HEK293T (cell line): ENCODE measurements around the gene PRCD.
A peak's percentile ranks its signal among the peaks of the same experiment; 100 is the strongest.

ENCODE experiments used
- CTCF ChIA-PET: fragments of 350-600 bp; formaldehyde crosslinking; extraction: SDS; loops from one replicate; lab custom pipeline; 2021; ENCODE audit warnings: antibody characterized with exemption, inconsistent platforms; lab: Yijun Ruan, JAX
- POLR2A ChIA-PET: fragments of 350-600 bp; formaldehyde crosslinking; extraction: SDS; loops from one replicate; lab custom pipeline; 2020; ENCODE audit warnings: antibody characterized with exemption, inconsistent platforms; lab: Yijun Ruan, JAX
- DNase-seq: peaks from one replicate; pipeline ENCODE4 v3.0.0; 2012; ENCODE audit warnings: mixed read lengths; ENCODE audit errors: extremely low spot score
- ARNT ChIP-seq: fragments of 450-650 bp; IDR thresholded peaks from 2 replicates; pipeline ENCODE4 v1.6.1; 2017; ENCODE audit warnings: mild to moderate bottlenecking
- BHLHE40 ChIP-seq: fragments of 450-650 bp; IDR thresholded peaks from 2 replicates; pipeline ENCODE4 v1.6.1; 2016; ENCODE audit warnings: mild to moderate bottlenecking, moderate library complexity, borderline replicate concordance
- CTBP1 ChIP-seq: fragments of 450-650 bp; IDR thresholded peaks from 2 replicates; pipeline ENCODE4 v1.6.1; 2016; ENCODE audit warnings: borderline replicate concordance
- ELF4 ChIP-seq: fragments of 450-650 bp; IDR thresholded peaks from 2 replicates; pipeline ENCODE4 v1.6.1; 2017; ENCODE audit warnings: antibody characterized with exemption
- FOXA1 ChIP-seq: fragments of 450-650 bp; IDR thresholded peaks from 2 replicates; pipeline ENCODE4 v1.6.1; 2016; ENCODE audit warnings: mild to moderate bottlenecking
- FOXK2 ChIP-seq: fragments of 450-650 bp; IDR thresholded peaks from 2 replicates; pipeline ENCODE4 v1.6.1; 2016; ENCODE audit warnings: mild to moderate bottlenecking
- FOXM1 ChIP-seq: fragments of 450-650 bp; IDR thresholded peaks from 2 replicates; pipeline ENCODE4 v1.6.1; 2017; ENCODE audit warnings: mild to moderate bottlenecking, borderline replicate concordance
- HDGF ChIP-seq: fragments of 450-650 bp; IDR thresholded peaks from 2 replicates; pipeline ENCODE4 v1.6.1; 2017; ENCODE audit warnings: antibody characterized with exemption, borderline replicate concordance
- L3MBTL2 ChIP-seq: fragments of 450-650 bp; conservative IDR thresholded peaks from 2 replicates; pipeline ENCODE4 v1.6.1; 2016; ENCODE audit warnings: mild to moderate bottlenecking
- LEF1 ChIP-seq: fragments of 450-650 bp; IDR thresholded peaks from 2 replicates; pipeline ENCODE4 v1.6.1; 2017; ENCODE audit warnings: mild to moderate bottlenecking, borderline replicate concordance
- NFRKB ChIP-seq: fragments of 450-650 bp; IDR thresholded peaks from 2 replicates; pipeline ENCODE4 v1.6.1; 2016; ENCODE audit warnings: mild to moderate bottlenecking, moderate library complexity
- SP1 ChIP-seq: fragments of 450-650 bp; IDR thresholded peaks from 2 replicates; pipeline ENCODE4 v1.6.1; 2017
- SUZ12 ChIP-seq: fragments of 450-650 bp; IDR thresholded peaks from 2 replicates; pipeline ENCODE4 v1.6.1; 2016; ENCODE audit warnings: mild to moderate bottlenecking
- TARDBP ChIP-seq: fragments of 450-650 bp; IDR thresholded peaks from 2 replicates; pipeline ENCODE4 v1.6.1; 2016
- ZNF384 ChIP-seq: fragments of 450-650 bp; IDR thresholded peaks from 2 replicates; pipeline ENCODE4 v1.6.1; 2016
- TF ChIP-seq, protein P1 (sequence below): fragments of 450-650 bp; IDR thresholded peaks from 2 replicates; pipeline ENCODE4 v1.6.1; 2016

PRCD gene

DNA sequence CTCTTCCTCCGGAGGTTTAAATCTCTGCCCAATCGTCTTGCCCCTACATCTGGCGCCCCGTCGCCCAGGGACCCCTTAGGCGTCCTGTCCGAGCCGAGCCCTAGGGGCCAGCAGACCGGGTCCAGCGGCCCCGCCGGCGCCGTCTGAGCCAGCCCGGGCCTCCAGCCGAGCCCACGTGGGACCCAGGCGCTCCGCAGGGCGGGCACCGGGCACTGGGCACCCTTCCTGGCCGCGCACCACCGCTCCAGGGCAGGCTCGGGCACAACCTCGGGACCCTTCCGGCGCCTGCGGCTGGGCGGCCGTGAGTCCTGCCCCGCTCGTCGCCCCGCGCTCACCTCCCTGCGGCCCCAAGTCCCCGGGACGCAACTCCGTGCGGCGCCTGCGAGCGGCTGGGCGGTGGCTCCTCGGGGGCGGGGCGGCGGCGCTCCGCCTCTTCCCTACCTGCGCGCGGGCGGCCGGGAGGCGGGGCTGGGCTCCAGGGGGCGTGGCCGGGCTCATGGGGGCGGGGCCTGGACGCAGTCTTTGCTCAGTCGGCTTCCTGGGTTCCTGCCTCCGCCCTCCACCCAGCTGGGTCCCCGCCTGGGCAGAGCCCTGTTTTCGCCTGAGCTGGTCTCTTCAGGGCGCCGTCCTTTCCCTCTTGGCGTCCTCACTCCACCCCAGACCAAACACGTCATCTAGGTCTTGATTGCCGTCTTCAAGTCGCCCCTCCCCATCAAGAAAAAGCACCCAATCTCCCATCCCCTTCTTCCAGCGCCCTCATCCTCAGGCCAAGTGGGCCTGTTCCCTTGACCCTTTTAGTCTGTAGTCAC is 38.6 kb upstream of the PRCD start, which contains the start of gene RHBDF2:
Gene RHBDF2, minus strand, starts transcription at position 406 of the 809 bp plus-strand sequence. CDS start 19,899 bp downstream, outside the sequence.
- TF ChIP-seq FOXA1 (no peak), FOXK2 (no peak), ELF4 (no peak), LEF1 (peak; percentile 81; the same call in 1 of the 2 replicates), BHLHE40 (no peak)
- CTCF ChIA-PET = interaction anchor here (0.8 kb wide), 1 partner anchor 56 kb away, joined by 3 read pairs; no protein-coding TSS in a partner anchor
- POLR2A ChIA-PET = interaction anchor here (0.7 to 1.0 kb wide), 4 partner anchors 11 to 170 kb away, joined by 3 read pairs; no protein-coding TSS in a partner anchor
- DNase-seq = peak; percentile 97

- POLR2A ChIA-PET = interaction anchor here (0.7 to 1.0 kb wide), 4 partner anchors 11 to 170 kb away, joined by 3 read pairs; no protein-coding TSS in a partner anchor
- TF ChIP-seq TARDBP = no peak
- TF ChIP-seq FOXK2 = no peak
- no peak for TF ChIP-seq SP1
- no peak for TF ChIP-seq ZNF384
- no peak for TF ChIP-seq SUZ12
- TF ChIP-seq CTBP1 = no peak
- no peak for TF ChIP-seq ELF4
- no peak for TF ChIP-seq BHLHE40
- TF ChIP-seq FOXM1 = no peak
- no peak for TF ChIP-seq ARNT
- TF ChIP-seq, protein P1, sequence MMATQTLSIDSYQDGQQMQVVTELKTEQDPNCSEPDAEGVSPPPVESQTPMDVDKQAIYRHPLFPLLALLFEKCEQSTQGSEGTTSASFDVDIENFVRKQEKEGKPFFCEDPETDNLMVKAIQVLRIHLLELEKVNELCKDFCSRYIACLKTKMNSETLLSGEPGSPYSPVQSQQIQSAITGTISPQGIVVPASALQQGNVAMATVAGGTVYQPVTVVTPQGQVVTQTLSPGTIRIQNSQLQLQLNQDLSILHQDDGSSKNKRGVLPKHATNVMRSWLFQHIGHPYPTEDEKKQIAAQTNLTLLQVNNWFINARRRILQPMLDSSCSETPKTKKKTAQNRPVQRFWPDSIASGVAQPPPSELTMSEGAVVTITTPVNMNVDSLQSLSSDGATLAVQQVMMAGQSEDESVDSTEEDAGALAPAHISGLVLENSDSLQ = no peak
- no peak for TF ChIP-seq HDGF
- no peak for TF ChIP-seq FOXA1
- TF ChIP-seq NFRKB = no peak
- TF ChIP-seq L3MBTL2 = no peak
- no peak for TF ChIP-seq LEF1
- DNase-seq = no peak
- CTCF ChIA-PET = interaction anchor here (0.8 kb wide), 1 partner anchor 55 kb away, joined by 3 read pairs; no protein-coding TSS in a partner anchor
Measured at GRCh38 chr17:76501827-76502307, 38.0 kb upstream of the PRCD start.

GRCh38 chr17:76502341-76503211 is 37.3 kb upstream of the PRCD start:
- POLR2A ChIA-PET = interaction anchor here (0.9 to 1.0 kb wide), 2 partner anchors 56 to 169 kb away, joined by 3 read pairs; no protein-coding TSS in a partner anchor
- TF ChIP-seq, protein P1 = no peak
- no peak for TF ChIP-seq FOXA1

GRCh38 chr17:76504117-76504516 is 35.7 kb upstream of the PRCD start:
- no peak for DNase-seq
- TF ChIP-seq TARDBP (no peak), FOXM1 (no peak), ARNT (no peak), HDGF (no peak), SP1 (no peak), FOXK2 (no peak), BHLHE40 (no peak), FOXA1 (no peak), ZNF384 (no peak), L3MBTL2 (no peak), CTBP1 (no peak), SUZ12 (no peak), NFRKB (no peak), LEF1 (no peak)
- TF ChIP-seq, protein P1 = no peak
- CTCF ChIA-PET = interaction anchor here (0.6 to 1.1 kb wide), 2 partner anchors 18 to 24 kb away, joined by 3 to 7 read pairs; no protein-coding TSS in a partner anchor
- POLR2A ChIA-PET = no interaction called here

More at GRCh38 chr17:76502341-76503211, 37.3 kb upstream of the PRCD start:
- no peak for DNase-seq
- CTCF ChIA-PET = interaction anchor here (0.8 to 1.1 kb wide), 2 partner anchors 17 to 55 kb away, joined by 3 read pairs; no protein-coding TSS in a partner anchor
